HepG2 (cell line): ENCODE measurements around the gene PRIMA1. TPM values are rescaled to one million over a fixed set of nuclear protein-coding genes. Genes with fewer than 3 reads are reported as not detected.

Experiments used
- BCL3 ChIP-seq: sonication (generic); formaldehyde crosslinking; IDR thresholded peaks from 2 replicates; pipeline ENCODE4 v1.5.1; 2020; ENCODE audit warnings: mild to moderate bottlenecking, missing genetic modification reagents, moderate library complexity
- DRAP1 ChIP-seq: IDR thresholded peaks from 2 replicates; pipeline ENCODE4 v1.6.1; 2016; ENCODE audit warnings: missing genetic modification reagents, missing compliant biosample characterization
- ETS1 ChIP-seq: sonication (generic); formaldehyde crosslinking; IDR thresholded peaks from 2 replicates; pipeline ENCODE4 v1.4.0; 2020; ENCODE audit warnings: missing genetic modification reagents
- HDAC1 ChIP-seq: sonication (generic); formaldehyde crosslinking; IDR thresholded peaks from 2 replicates; pipeline ENCODE4 v1.5.1; 2020; ENCODE audit warnings: mild to moderate bottlenecking, missing genetic modification reagents
- HNF1A ChIP-seq, 2 experiments: sonication (generic) in 1 of 2; formaldehyde crosslinking in 1 of 2; IDR thresholded peaks; 2 replicates each; pipeline versions ENCODE4 v1.4.0 to v1.6.1; 2016 to 2020; ENCODE audit warnings: borderline replicate concordance in 1 of 2, low read depth in 1 of 2, mild to moderate bottlenecking in 1 of 2, missing genetic modification reagents in 1 of 2
- NONO ChIP-seq, 2 experiments: fragments of 450-650 bp in 1 of 2; sonication (generic) in 1 of 2; formaldehyde crosslinking in 1 of 2; IDR thresholded peaks in 1 of 2; conservative IDR thresholded peaks in 1 of 2; 2 replicates each; pipeline versions ENCODE4 v1.6.1 to v1.8.0; 2017 to 2022; ENCODE audit warnings: mild to moderate bottlenecking in 1 of 2, missing genetic modification reagents in 1 of 2, moderate library complexity in 1 of 2
- PHF8 ChIP-seq: sonication (generic); formaldehyde crosslinking; IDR thresholded peaks from 2 replicates; pipeline ENCODE4 v1.5.0; 2020; ENCODE audit warnings: missing genetic modification reagents
- POLR2A ChIP-seq, 2 experiments: IDR thresholded peaks; 2 replicates each; pipeline ENCODE4 v1.6.1; 2011; ENCODE audit warnings: low read depth in 2 of 2, low read length in 2 of 2, mild to moderate bottlenecking in 1 of 2, moderate library complexity in 1 of 2; ENCODE audit not compliant: insufficient read depth in 1 of 2
- RBM39 ChIP-seq: fragments of 200-400 bp; formaldehyde crosslinking; IDR thresholded peaks from one replicate; pipeline ENCODE4 v1.6.1; 2018; ENCODE audit warnings: antibody characterized with exemption, mild to moderate bottlenecking, low read depth, low read length; ENCODE audit not compliant: poor library complexity, severe bottlenecking
- THAP7 ChIP-seq: sonication (generic); formaldehyde crosslinking; IDR thresholded peaks from 2 replicates; pipeline ENCODE4 v1.8.1; 2023; ENCODE audit warnings: mild to moderate bottlenecking, missing genetic modification reagents
- ZMAT3 ChIP-seq: sonication (generic); formaldehyde crosslinking; conservative IDR thresholded peaks from 2 replicates; pipeline ENCODE4 v1.7.0; 2021; ENCODE audit warnings: missing genetic modification reagents
- ZNF234 ChIP-seq: sonication (generic); formaldehyde crosslinking; conservative IDR thresholded peaks from 2 replicates; pipeline ENCODE4 v1.5.1; 2020; ENCODE audit warnings: mild to moderate bottlenecking, missing genetic modification reagents
- ZNF451 ChIP-seq: sonication (generic); formaldehyde crosslinking; IDR thresholded peaks from 2 replicates; pipeline ENCODE4 v1.5.0; 2020; ENCODE audit warnings: mild to moderate bottlenecking, missing genetic modification reagents
- ZNF562 ChIP-seq: sonication (generic); formaldehyde crosslinking; IDR thresholded peaks from 2 replicates; pipeline ENCODE4 v1.8.0; 2022; ENCODE audit warnings: missing genetic modification reagents, borderline replicate concordance
- ZNF564 ChIP-seq: sonication (generic); formaldehyde crosslinking; IDR thresholded peaks from 2 replicates; pipeline ENCODE4 v1.8.1; 2023; ENCODE audit warnings: mild to moderate bottlenecking, missing genetic modification reagents
- ZNF687 ChIP-seq: sonication (generic); formaldehyde crosslinking; IDR thresholded peaks from 2 replicates; pipeline ENCODE4 v1.5.1; 2020; ENCODE audit warnings: mild to moderate bottlenecking, missing genetic modification reagents, moderate library complexity
- ZNF780A ChIP-seq: sonication (generic); formaldehyde crosslinking; IDR thresholded peaks from 2 replicates; pipeline ENCODE4 v1.8.0; 2022; ENCODE audit warnings: mild to moderate bottlenecking, missing genetic modification reagents, moderate library complexity
- polyA plus RNA-seq, 8 experiments: library from polyadenylated mRNA; depleted of rRNA in 3 of 8; stranded (reverse) in 7 of 8; unstranded in 1 of 8; fragments of >200 nt; fragmentation: Illumina TruSeq in 4 of 8; extraction: Trizol in 4 of 8; gene quantifications; 2 replicates each; pipeline versions ENCODE4 v1.2.1 to v1.2.3, GENCODE V29; 2011 to 2016; ENCODE audit warnings: low read depth in 4 of 8, missing spikeins in 1 of 8, mixed read lengths in 1 of 8; ENCODE audit not compliant: insufficient read depth in 1 of 8
- total RNA-seq, 5 experiments: library from RNA; depleted of rRNA; stranded (reverse); fragments of >200 nt; fragmentation: Illumina TruSeq; extraction: Trizol; gene quantifications; 2 replicates each; pipeline ENCODE4 v1.2.3, GENCODE V29; 2016; ENCODE audit warnings: low read depth in 1 of 5

Gene PRIMA1
- total and polyA plus RNA-seq, 2 of the 13 experiments (the other 11 are each of a cell fraction or from before 2014, with no cell fraction given): 2.4 to 3.2 TPM

GRCh38 chr14:93788293-93788542, at the start of gene PRIMA1 (continued):
- TF ChIP-seq ZMAT3 (0 out of 2 replicates have a peak, but pooled peaks have one; percentile 33), ZNF564 (CRISPR knock-in tag) (0 out of 2 replicates have a peak, but pooled peaks have one; percentile 49), ZNF234 (no peak), ZNF687 (CRISPR knock-in tag) (0 out of 2 replicates have a peak, but pooled peaks have one; percentile 49), POLR2A (IDR thresholded peaks at IDR 0.05; ENCODE audit: insufficient read depth in 1 of 2, low read depth in 2 of 2, low read length in 2 of 2) (peak in 1 of 2 experiments; percentile 25; a peak in 1 of 4 replicates), NONO (IDR thresholded peaks at IDR 0.05) (no peak), NONO (CRISPR knock-in tag; conservative IDR thresholded peaks at IDR 0.05) (peak; percentile 50; the same call in 1 of the 2 replicates), THAP7 (peak; percentile 45; the same call in 1 of the 2 replicates), ZNF562 (CRISPR knock-in tag) (no peak), HNF1A (IDR thresholded peaks at IDR 0.05; ENCODE audit: low read depth) (no peak), HNF1A (CRISPR knock-in tag; IDR thresholded peaks at IDR 0.05; ENCODE audit: borderline replicate concordance) (0 out of 2 replicates have a peak, but pooled peaks have one; percentile 1), BCL3 (CRISPR knock-in tag) (peak; percentile 27; the same call in 1 of the 2 replicates), HDAC1 (no peak; the same call in 1 of the 2 replicates), ZNF451 (CRISPR knock-in tag) (0 out of 2 replicates have a peak, but pooled peaks have one; percentile 10), DRAP1 (CRISPR knock-in tag) (0 out of 2 replicates have a peak, but pooled peaks have one; percentile 70), ZNF780A (CRISPR knock-in tag) (0 out of 2 replicates have a peak, but pooled peaks have one; percentile 32), ETS1 (no peak), PHF8 (CRISPR knock-in tag) (peak; percentile 50; the same call in 1 of the 2 replicates), RBM39 (peak; percentile 31)
